NCI-H524 treated with DMSO at 0.1 percent for 48 hours (cell line): ENCODE measurements around the gene HEBP1.

Experiments
- DNase-seq: peaks from one replicate; lab custom pipeline; 2025; lab: John Stamatoyannopoulos, UW

HEBP1 gene

DNA sequence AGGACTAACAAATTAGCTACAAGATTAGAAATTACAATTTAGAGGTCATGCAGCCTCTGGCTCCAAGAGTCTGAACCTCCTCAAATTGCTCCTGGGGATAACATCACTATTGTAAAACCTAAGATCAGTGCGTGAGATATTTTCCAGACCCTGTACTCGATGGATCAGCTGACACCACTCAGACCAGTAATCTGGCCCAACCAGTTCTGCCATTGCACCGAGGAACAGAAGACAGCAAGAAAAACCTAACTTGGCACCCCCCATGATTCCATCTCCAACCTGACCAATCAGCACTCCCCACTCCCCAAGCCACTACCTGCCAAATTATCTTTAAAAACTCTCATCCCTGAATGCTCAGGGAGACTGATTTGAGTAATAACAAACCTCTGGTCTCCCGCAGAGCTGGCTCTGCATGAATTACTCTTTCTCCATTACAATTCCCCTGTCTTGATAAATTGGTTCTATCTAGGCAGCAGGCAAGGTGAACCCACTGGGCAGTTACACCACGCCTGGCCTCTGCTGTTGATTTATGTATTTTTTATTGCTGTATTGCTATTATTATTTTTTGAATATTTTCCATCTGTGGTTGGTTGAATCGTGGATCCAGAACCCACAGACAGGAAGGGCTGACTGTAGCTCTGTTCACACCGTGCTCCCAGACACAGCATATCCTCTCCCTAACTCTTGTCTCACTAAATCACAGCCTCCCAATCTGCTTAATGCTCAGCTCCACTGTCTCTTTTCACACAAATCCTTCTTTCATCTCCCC lies 9.2 kb downstream of the HEBP1 start:
- no peak for DNase-seq

DNA sequence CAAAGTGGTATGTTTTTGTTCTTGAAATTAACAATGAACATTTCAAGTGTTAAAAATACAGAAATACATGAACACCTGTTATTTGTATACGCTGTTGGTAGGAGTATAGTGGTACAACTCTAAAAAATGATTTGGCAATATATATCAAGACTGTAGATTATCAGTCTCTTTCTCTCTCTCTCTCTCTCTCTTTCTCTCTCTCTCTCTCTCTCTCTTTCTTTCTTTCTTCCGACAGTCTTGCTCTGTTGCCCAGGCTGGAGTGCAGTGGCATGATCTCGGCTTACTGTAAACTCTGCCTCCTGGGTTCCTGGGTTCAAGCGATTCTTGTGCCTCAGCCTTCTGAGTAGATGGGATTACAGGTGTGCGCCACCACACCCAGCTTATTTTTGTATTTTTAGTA lies 12.6 kb downstream of the HEBP1 start:
- no peak for DNase-seq

DNA sequence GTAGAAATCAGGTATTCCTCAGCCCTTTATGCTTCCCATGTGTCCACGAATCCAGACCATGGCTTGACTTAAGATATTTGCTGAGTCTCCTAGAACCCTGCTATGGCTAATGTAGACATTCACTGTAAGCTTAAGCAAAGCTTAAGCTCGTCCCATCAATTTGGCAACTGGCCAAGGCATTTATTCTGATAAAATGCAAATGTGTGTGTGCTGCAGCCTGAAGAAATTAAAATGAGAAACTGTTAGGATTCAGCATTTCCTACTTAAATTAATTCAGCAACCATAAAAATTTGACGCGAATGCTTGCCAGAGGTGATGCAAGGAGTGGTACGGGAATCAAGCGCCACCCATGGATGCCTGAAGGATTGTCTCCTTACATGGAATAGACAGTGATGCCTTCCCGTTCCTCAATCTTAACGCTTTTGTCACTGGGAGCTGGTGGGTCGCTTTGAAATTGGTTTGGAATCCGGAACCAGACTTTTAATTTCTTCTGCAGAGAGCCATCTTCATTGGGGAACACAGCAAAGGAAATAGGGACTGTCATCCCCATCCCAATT lies 13.2 kb downstream of the HEBP1 start:
- DNase-seq = no peak

DNA sequence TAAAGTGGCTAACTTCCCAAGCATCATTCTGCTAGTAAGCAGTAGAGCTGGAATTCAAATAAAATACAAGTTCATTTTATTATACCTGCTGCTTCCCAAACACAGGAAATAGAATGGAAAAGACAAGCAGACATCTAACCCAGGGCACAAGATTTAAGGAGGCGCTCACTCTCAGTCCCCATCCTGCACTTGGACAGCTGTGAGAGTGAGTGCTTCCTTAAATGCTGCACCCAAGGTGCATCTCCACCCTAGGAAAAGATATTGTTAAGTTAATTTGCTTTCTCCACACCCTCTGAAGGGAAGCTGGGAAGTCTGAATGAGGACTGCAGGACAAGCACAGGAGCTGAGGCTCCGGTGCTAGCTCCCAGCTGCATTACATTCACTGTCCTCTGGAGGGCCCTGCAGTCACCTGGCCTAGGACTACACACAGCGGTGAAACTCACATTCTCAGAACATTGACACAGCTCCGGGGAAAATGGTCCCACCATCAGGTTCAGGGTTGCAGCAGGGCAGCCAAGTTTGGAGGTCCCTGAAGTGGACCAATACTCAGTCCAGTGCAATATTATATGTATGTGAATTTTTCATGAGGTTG lies 14.2 kb downstream of the HEBP1 start:
- no peak for DNase-seq

DNA sequence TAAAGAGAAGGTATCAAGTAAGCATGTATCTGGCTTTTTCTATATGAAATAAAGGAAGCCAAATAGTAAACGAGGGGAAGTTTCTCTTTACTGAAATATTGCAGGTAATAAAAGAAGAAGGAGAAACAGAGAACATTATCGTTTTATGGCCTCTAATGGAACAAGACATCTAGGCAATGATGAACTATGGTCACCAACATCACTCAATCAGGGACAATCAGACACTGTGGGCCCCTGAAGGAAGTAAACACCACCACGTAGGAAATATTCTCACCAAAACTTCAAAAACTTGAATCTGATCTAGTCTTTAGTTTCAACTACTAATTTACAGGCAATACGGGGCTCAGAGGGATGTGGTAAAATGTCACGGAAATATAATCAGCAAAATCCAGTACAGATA lies 15.9 kb downstream of the HEBP1 start:
- DNase-seq = no peak

DNA sequence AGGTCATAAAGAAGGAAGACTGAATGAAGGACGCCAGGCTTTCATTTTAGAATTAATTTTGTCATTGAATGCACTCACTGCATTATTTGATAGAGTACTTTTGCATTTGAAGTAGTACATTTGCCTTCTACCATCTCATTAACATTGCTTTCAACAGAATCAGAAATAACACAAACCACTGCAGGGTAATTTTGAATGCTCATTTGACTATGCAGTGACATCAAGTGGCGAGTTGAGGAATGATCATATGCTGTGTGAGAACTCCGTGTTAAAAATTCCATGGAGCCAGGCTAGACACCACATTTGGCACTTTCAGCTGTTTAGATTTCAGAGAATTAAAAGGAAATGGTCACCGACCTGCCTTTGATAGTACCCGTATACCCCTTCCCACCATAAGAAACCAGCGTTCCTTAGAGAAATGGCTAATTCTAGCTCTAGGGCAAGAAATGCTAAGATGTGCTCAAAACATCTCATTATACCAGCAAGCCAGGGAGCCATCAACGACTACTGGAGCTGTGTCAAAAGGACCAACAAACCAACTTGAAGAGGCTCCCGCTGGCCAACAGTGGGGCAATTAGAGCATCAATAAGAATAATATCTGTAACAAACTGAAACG lies 16.5 kb downstream of the HEBP1 start:
- DNase-seq = no peak

DNA sequence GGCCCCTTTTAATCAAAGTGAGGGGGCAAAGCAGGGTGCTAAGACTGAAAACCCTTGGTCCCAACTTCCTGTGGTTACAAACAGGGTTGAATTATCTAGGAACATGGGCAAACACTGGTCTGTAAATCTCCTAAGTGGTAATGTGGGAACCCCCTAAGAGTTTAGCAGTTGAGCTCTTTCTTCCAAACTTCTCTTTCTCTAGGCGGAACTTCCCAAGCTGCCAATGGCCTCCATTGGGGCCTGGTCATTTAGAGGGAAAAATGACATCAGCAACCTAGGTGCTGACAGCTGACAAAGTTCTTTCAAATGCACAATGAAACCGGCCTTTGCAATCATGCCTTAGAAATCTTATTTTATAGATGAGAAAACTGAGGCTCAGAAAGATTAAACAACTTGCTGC lies 17.7 kb downstream of the HEBP1 start:
- DNase-seq = no peak

DNA sequence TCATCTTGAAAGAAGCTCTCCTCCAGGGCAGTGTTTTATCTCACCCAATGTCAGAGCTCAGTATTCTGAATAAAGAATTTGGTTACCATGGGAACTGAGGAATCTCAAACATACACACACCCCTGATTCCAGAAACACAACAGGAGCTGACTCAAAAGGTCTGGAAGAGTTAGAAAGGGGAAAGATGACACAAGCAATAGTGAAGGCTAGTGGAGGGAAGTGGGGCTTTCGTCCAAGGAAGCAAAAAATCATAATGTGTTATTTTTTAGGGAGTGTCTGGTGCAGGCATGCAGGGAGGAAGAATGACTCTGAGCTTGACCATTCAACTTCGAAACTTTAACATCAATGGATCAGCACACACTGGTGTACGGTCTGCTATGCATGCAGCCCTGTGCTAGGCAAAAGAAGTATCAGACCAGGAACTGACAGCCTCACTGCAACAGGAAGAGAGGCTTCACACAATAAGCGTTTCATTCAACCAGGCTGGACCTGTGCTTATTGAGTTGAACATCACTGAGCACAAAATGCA lies 20.3 kb downstream of the HEBP1 start:
- DNase-seq = no peak

DNA sequence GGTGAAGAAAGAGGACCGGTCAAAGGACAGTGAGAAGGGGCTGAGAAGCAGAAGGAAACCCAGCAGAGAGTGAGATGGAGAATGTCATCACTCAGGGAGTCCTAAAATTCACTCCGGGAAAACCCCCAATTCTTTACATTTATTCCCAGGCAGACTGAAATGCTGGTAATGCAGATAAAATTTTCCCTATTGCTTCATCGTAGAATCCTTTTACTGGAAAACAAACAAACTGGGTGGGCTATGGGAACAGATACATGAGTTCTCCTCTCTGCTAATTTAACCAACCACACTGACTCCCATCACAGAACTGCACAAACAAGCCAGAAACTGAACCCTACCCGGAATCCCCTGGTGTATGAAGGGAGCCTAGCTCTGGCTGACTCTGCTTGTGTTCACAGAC lies 20.9 kb downstream of the HEBP1 start:
- DNase-seq = no peak

DNA sequence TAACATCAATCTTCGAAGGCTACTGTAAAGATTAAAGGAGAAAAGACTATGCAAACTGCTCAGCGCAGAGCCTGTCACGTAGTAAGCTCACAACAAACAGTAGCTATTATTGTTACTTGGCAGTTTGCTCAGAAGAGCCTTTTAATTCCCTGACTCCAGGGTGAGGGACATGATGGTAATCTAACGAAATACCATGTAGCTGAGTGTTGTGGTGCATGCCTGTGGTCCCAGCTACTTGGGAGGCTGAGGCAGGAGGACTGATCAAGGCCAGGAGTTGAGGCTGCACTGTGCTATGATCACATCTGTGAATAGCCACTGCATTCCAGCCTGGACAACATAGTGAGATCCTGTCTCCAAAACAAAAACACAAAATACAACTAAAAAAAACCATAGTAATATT lies 22.8 kb downstream of the HEBP1 start:
- no peak for DNase-seq

DNA sequence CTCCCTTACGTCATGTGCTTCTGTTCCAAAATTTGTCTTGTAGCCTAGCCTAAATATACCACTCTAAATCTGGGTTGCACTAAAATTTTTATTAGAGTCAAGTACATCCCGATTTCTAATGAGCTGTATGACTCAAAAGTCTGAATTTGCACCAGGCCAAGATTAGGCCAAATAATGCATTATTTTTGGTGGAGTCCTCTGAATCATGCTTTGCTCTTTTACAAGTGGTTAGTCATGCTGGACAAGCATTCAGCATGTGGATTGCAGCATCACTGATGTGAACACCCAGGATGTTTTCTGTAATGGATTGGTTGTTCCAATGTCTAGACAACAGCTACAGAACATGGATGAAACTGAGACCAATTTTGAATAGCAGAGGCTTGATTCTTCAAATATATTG lies 23.7 kb downstream of the HEBP1 start:
- no peak for DNase-seq

DNA sequence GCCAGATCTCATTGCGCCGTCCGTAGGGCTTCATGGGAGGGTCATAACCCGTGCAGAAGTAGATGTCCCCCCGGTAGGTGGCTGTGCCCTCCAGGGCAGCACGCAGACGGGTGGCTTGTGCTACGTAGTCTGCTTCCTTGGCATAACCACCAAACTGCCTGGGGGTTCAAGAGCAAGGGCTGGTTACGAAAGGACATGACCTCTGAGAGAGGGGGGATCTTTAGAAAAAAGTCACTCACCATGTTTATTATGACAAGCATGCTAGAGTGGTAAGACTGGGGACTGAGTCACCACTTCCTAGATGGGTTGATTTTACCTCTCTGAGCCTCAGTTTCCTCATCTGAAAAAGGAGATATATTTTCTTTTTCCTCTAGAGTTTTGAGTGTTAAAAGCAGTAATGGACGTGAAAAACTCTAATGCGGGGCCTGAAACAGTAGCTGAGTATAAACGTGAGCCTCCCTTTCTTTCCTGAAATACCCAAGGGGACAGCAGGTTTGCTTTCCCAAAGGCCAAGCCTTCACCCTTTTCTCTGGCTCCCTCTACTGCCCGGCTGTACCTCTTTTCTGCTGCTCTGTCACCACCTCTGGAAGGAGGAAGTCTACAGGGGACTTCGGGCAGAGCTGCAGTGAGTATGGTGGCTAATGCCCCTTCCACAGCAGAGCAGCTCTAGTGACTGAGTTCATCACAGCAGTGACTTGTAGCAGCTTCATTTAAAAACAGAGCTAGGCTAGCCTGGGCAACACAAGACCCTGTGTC lies 24.6 kb downstream of the HEBP1 start:
- DNase-seq = no peak

DNA sequence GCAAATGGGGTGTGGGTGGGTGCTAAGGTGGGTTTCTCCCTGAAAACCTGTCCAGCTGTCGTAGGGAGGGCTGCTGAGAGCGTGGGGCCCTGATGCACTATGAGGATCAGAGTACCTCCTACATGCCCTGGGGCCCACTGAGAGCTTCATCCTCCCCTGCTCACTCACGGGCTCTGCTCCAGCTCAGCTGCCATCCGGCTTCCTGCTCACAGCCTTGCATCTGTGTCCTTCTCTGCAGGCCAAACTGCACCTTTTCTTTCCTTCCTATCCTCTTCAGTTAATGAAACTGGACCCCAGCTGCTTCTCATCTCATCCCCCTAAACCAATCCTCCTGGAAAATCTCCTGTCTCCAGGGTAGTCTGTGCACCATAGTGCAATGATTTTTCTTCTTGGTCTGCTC lies 25.9 kb downstream of the HEBP1 start:
- DNase-seq = no peak

DNA sequence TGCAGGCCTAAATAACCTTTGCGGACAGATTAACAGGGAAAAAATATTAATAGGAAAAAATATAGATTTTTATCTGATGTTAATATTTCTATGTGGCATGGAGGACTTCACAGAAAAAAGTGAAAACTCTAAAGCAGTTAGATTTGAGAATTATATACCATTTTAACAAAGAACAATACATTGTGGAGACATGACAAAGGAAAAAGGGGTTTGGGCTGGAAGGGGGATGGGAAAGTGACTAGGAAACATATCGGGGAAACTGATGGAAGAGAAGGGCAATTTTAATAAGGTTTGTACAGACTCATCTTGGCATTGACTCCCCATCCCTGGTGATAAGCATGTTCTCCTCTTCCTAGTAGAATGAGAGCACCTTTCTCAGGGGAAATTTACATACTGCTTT lies 27.0 kb downstream of the HEBP1 start:
- no peak for DNase-seq

DNA sequence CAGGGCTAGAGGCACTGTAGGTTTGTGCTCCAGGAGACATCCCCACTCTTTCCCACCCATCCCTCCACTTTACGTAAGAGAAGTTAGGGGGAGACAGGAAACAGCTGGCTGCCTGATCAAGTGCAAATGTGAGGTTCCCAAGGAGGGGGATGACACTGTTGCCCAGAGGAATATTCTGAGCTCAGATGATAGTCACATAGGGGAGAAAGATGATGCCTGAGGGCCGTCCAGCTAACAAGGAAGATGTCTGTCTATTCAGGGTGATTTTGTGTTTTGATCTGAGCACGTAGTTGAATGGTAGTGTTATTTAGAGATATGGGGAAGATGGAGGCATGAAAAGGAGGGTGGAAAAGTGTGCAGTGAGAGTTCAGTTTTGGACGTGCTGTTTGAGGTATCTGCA lies 34.2 kb downstream of the HEBP1 start:
- no peak for DNase-seq

DNA sequence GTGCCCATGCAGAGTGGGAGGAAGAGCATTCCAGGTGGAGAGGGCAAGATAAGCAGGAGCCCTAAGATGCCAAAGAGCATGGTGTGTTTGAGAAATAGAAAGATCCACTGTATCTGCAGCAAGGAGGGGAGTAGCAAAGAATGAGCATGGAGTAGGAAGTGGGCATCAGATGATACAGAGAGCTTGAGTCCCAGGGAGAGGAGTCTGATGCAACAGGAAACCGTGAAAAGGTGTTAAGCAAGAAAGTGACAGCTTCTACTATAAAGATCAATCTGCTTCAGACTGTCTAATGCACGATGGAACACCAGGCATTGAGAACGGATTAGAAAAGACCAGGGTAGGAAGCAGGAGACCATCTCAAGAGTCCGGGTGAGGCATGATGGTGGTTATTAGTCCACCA lies 35.8 kb downstream of the HEBP1 start:
- no peak for DNase-seq

DNA sequence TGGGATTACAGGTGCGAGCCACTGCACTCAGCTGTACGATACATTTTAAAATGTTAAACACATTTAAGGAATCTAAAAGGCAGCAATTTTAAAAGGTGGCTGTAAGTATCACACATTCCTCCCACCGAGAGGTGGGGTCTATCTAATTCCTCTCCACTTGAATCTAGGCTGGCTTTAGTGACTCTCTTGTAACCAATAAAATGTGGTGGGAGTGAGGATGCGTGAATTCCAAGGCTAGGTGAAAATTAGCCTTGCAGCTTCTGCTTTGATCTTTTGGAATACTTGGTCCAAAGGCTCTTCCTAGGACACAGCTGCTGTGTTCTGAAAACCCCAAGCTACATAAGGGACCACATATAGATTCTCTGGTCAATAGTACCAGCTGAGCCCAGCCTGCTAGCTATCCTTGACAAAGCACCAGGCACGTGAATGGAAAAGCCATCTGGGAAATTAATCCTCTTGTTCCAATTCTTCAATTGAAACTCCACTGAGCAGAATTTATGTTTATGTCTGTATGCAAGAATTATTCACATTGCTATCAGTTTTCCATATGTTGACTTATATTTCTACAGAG lies 39.3 kb downstream of the HEBP1 start:
- DNase-seq = no peak

DNA sequence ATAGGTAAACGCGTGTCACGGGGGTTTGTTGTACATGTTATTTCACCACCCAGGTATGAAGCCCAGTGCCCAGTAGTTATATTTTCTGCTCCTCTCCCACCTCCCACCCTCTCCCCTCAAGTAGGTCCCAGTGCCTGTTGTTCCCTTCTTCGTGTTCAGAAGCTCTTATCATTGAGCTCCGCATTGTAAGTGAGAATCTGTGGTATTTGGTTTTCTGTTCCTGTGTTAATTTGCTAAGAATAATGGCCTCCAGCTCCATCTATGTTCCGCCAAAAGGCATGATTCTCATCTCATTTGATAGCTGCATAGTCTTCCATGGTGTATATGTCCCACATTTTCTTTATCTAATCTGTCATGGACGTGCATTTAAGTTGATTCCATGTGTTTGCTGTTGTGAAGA lies 41.2 kb downstream of the HEBP1 start:
- DNase-seq = no peak

DNA sequence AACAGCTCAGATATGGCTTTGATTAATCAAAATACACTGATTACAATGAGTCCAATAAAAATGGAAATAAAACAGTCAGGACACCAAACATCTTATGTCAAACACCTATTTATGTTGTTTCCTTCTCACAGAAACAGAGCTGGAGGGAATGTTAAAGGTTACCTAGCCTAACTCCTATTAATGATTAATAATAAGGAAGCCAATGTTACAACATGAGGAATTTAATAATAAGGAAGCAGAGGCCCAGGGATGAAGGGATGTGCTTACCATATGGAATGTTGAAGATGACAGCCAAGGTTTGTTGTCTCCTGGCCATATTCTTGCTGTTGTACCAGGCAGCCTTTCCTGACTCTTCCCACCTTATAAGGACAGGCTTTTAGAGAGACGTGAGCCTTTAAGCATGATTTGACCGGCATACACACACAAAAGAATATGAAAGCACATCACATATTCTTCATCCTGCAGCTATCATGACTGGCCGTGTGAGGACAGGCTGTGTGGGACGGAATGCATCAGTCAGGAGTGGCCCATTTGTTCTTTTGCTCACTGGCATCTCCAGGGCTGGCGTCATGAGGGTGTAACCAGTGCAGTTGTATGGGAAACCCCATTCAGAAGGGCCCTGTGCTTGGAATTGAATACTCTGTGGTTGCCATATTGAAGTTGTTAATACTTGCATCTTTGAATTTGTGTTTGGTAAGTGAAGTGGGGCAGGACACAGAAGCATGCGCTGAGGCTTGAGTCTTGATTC lies 45.0 kb downstream of the HEBP1 start:
- no peak for DNase-seq

DNA sequence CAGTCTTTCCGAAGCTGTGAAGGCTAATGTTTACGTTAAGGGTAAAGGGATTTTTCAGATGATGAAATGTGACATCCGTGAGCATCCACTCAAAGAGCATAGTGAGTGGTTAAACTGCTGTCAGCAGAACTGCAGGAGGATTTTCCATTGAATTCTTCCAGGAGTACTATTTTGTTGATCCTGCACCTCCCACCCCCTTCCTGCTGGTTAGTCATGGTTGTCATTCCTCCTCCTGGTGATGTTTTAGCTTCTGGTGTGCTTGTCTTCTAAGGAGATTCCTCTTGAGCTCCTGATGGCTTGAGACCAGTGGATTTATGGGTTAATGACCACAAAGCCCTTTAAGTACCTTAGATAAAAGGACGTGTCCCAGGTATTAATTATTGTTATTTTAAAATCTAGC lies 45.7 kb downstream of the HEBP1 start:
- DNase-seq = peak; percentile 32

DNA sequence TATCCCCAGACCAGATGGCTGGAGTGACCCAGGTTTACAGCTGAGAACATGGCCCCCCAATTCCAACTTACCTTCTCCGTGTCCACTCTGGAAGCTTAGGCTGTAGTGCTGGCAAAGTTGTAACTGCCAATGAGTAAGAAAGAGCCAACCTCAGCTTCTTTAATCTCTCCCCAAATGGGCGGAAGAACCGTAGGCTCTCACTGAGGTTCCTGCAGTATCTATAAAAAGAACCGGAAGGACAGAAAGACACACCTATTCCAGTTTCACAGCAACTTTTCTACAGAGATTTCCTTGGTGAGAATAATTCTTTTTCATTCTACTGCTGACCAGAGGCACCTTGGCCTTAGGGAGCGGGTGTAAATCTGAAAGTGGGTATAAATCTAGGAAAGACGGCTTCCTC lies 48.0 kb downstream of the HEBP1 start, which contains the start of gene GPRC5D:
Gene GPRC5D, minus strand, starts transcription at position 135 of the 400 bp plus-strand sequence. CDS start 1,786 bp downstream, outside the sequence.
- no peak for DNase-seq
